GM23338 (cell line): Measurements from ENCODE around the gene PIP. TPM values are rescaled to one million over a fixed set of nuclear protein-coding genes. Genes with fewer than 3 reads are reported as not detected.
"Not testable (repeated sequence)": the region's sequence is repeated elsewhere in the genome, so short reads cannot be mapped to it uniquely, and the experiment has no call there.

Experiments used
- ATAC-seq: fragments of 200-7000 bp; cut with Tn5 transposase; 3 replicates; pipeline ENCODE4 v1.9.1; 2020
- DNase-seq: peaks from one replicate; pipeline ENCODE4 v3.0.0-alpha.2; 2015; ENCODE audit warnings: low spot score
- H2AFZ ChIP-seq: fragments of 200-600 bp; sonication (generic); 2 replicates; pipeline ENCODE4 v1.8.0; 2016; ENCODE audit warnings: antibody characterized with exemption, mild to moderate bottlenecking, moderate library complexity
- H3F3A ChIP-seq: fragments of 200-600 bp; sonication (generic); replicated peaks from 2 replicates; pipeline ENCODE4 v1.8.0; 2017; ENCODE audit warnings: antibody characterized with exemption, mixed run types, low read depth
- H3K27ac ChIP-seq: fragments of 200-600 bp; sonication (generic); 2 replicates; pipeline ENCODE4 v1.6.1; 2016; ENCODE audit warnings: low read depth
- H3K27me3 ChIP-seq: fragments of 200-600 bp; sonication (generic); 2 replicates; pipeline ENCODE4 v1.8.0; 2016; ENCODE audit warnings: mild to moderate bottlenecking, mixed run types, moderate library complexity; ENCODE audit not compliant: insufficient read depth
- H3K36me3 ChIP-seq: fragments of 200-600 bp; sonication (generic); 2 replicates; pipeline ENCODE4 v1.8.0; 2016; ENCODE audit warnings: mild to moderate bottlenecking; ENCODE audit not compliant: insufficient read depth
- H3K4me1 ChIP-seq: fragments of 200-600 bp; sonication (generic); 2 replicates; pipeline ENCODE4 v1.8.0; 2016; ENCODE audit warnings: mild to moderate bottlenecking, moderate library complexity; ENCODE audit not compliant: insufficient read depth
- H3K4me2 ChIP-seq: fragments of 200-600 bp; sonication (generic); 2 replicates; pipeline ENCODE4 v1.7.1; 2017; ENCODE audit warnings: mixed run types
- H3K4me3 ChIP-seq: fragments of 200-600 bp; sonication (generic); 2 replicates; pipeline ENCODE4 v1.6.1; 2016; ENCODE audit warnings: mixed run types
- H3K79me2 ChIP-seq: fragments of 200-600 bp; sonication (generic); replicated peaks from 2 replicates; pipeline ENCODE4 v1.8.0; 2017; ENCODE audit warnings: mild to moderate bottlenecking; ENCODE audit not compliant: insufficient read depth
- H3K9me2 ChIP-seq: fragments of 200-600 bp; sonication (generic); 2 replicates; pipeline ENCODE4 v1.8.0; 2017; ENCODE audit not compliant: insufficient read depth
- H4K20me1 ChIP-seq: fragments of 200-600 bp; sonication (generic); replicated peaks from 2 replicates; pipeline ENCODE4 v1.8.0; 2017; ENCODE audit warnings: mild to moderate bottlenecking; ENCODE audit not compliant: insufficient read depth
- H3K27ac Mint-ChIP-seq: 2 replicates; pipeline ENCODE4 v1.8.0; 2020; ENCODE audit warnings: inconsistent platforms, mild to moderate bottlenecking, moderate library complexity, mixed read lengths
- H3K27me3 Mint-ChIP-seq: 3 replicates; pipeline ENCODE4 v1.8.0; 2022; ENCODE audit warnings: low read depth, mild to moderate bottlenecking, moderate library complexity, mixed read lengths, inconsistent platforms; ENCODE audit not compliant: insufficient read depth, poor library complexity
- H3K36me3 Mint-ChIP-seq: 3 replicates; pipeline ENCODE4 v1.8.0; 2021; ENCODE audit warnings: low read depth, mild to moderate bottlenecking, inconsistent platforms, moderate library complexity, mixed read lengths
- H3K4me1 Mint-ChIP-seq: 3 replicates; pipeline ENCODE4 v1.8.0; 2020; ENCODE audit warnings: mild to moderate bottlenecking, inconsistent platforms, mixed read lengths
- H3K4me3 Mint-ChIP-seq: 3 replicates; pipeline ENCODE4 v1.8.0; 2021; ENCODE audit warnings: moderate library complexity, mild to moderate bottlenecking, inconsistent platforms, mixed read lengths
- H3K9me3 Mint-ChIP-seq: 3 replicates; pipeline ENCODE4 v1.8.0; 2020; ENCODE audit warnings: moderate library complexity, mild to moderate bottlenecking, inconsistent platforms, mixed read lengths
- ETS1 ChIP-seq: IDR thresholded peaks from 2 replicates; pipeline ENCODE4 v1.6.1; 2016; ENCODE audit warnings: antibody characterized with exemption
- JUNB ChIP-seq: IDR thresholded peaks from one replicate; pipeline ENCODE4 v1.6.1; 2016; ENCODE audit warnings: antibody characterized with exemption; ENCODE audit not compliant: unreplicated experiment
- NANOG ChIP-seq: IDR thresholded peaks from 2 replicates; pipeline ENCODE4 v1.6.1; 2016; ENCODE audit warnings: antibody characterized with exemption, borderline replicate concordance
- POLR2AphosphoS5 ChIP-seq: IDR thresholded peaks from 2 replicates; pipeline ENCODE4 v1.6.1; 2016; ENCODE audit warnings: antibody characterized with exemption, low read depth
- STAT1 ChIP-seq: IDR thresholded peaks from one replicate; pipeline ENCODE4 v1.6.1; 2016; ENCODE audit warnings: antibody characterized with exemption; ENCODE audit not compliant: unreplicated experiment
- ZNF331 ChIP-seq: fragments of 250-450 bp; sonication (Bioruptor Pico); IDR thresholded peaks from 2 replicates; pipeline ENCODE4 v1.5.0; 2020; ENCODE audit warnings: low read depth, mild to moderate bottlenecking, moderate library complexity
- polyA plus RNA-seq: library from polyadenylated mRNA; unstranded; fragments of >200 nt; fragmentation: Nextera tagmentation; extraction: Ambion mirVana; gene quantifications from 2 replicates; pipeline ENCODE4 v1.2.1, GENCODE V29; 2016
- total RNA-seq: library from RNA; depleted of rRNA; stranded (reverse); fragments of >200 nt; shearing (Covaris generic); gene quantifications from 2 replicates; pipeline ENCODE4 v1.2.3, GENCODE V29; 2014
- TF ChIP-seq, protein P1 (sequence below): fragments of 250-450 bp; sonication (Bioruptor Pico); IDR thresholded peaks from 2 replicates; pipeline ENCODE4 v1.5.0; 2020; ENCODE audit warnings: mild to moderate bottlenecking, moderate library complexity
- TF ChIP-seq, protein P2 (sequence below), 2 experiments: fragments of 200-600 bp in 1 of 2; sonication (generic) in 1 of 2; conservative IDR thresholded peaks; 2 replicates each; pipeline versions ENCODE4 v1.5.1 to v1.6.1; 2016 to 2017; ENCODE audit warnings: antibody characterized with exemption in 2 of 2, low read depth in 2 of 2, mild to moderate bottlenecking in 2 of 2, moderate library complexity in 1 of 2

Gene PIP
- total and polyA plus RNA-seq, 2 experiments from 2014 or later: not detected

DNA sequence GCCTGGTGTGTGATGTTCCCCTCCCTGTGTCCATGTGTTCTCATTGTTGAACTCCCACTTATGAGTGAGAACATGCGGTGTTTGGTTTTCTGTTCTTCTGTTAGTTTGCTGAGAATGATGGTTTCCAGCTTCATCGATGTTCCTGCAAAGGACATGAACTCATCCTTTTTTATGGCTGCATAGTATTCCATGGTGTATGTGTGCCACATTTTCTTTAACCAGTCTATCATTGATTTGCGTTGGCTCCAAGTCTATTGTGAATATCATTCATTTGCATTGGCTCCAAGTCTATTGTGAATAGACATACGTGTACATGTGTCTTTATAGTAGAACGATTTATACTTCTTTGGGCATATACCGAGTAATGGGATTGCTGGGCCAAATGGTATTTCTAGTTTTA, 18.8 kb downstream of the PIP start:
- H3K4me1 Mint-ChIP-seq, ATAC-seq, H2AFZ ChIP-seq, H3K27me3 Mint-ChIP-seq, H3K4me3 ChIP-seq, DNase-seq, H3K27ac Mint-ChIP-seq, H3K27me3 ChIP-seq, H3K4me3 Mint-ChIP-seq, H3F3A ChIP-seq, H3K36me3 ChIP-seq, H3K36me3 Mint-ChIP-seq, H3K79me2 ChIP-seq, H3K27ac ChIP-seq, H3K4me2 ChIP-seq, H3K4me1 ChIP-seq, H4K20me1 ChIP-seq: not testable (repeated sequence)
- peaks cover 13% of the 10 kb centered on the region; the same call in 1 of the 2 replicates for H3K9me2 ChIP-seq
- peaks cover 15% of the 10 kb centered on the region for H3K9me3 Mint-ChIP-seq

DNA sequence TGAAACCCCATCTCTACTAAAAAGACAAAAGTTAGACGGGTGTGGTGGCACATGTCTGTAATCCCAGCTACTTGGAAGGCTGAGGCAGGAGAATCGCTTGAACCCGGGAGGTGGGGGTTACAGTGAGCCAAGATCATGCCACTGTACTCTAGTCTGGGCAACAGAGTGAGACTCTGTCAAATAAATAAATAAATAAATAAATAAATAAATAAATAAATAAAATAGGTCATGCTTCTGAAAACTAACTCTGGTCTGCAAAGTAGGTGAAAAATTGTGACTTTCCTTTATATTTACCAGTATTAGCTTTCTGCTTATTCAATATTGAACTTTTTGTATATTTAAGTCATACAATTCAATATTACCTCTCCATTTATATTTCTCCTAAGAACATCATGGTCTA, 26.7 kb downstream of the PIP start:
- not testable (repeated sequence) for H3K4me1 Mint-ChIP-seq, H3K27ac ChIP-seq, H3F3A ChIP-seq, H2AFZ ChIP-seq, H3K36me3 ChIP-seq, H3K79me2 ChIP-seq, H3K9me2 ChIP-seq, H3K4me2 ChIP-seq, H3K4me3 Mint-ChIP-seq, ATAC-seq, H3K27ac Mint-ChIP-seq, H3K4me1 ChIP-seq, DNase-seq, H3K27me3 Mint-ChIP-seq, H4K20me1 ChIP-seq, H3K4me3 ChIP-seq, H3K27me3 ChIP-seq, H3K36me3 Mint-ChIP-seq
- peaks cover 11% of the 10 kb centered on the region; the same call in 2 of the 3 replicates for H3K9me3 Mint-ChIP-seq

DNA sequence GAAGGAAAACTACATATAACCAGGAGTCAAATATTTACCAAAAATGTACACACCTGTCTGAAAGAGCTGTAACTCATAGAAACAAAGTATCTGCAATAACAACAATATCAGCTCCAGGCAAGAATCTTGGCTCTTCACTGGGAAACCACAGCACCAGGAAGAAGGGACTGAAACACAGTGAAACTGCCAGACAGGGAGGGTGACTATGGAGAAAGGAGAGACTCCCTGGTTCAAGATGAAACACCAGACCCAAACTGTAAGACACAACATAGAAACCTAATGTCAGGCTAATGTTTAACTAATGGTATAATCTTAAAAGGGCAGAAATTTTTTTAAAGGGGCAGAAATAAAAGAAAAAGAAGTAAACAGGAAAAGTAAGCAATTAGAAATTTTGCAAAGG, 39.8 kb downstream of the PIP start:
- Mint-ChIP-seq H3K27ac (no peak overlapping the region), H3K36me3 (peaks cover 6% of the 10 kb centered on the region; the same call in 2 of the 3 replicates), H3K9me3 (peaks cover 22% of the 10 kb centered on the region), H3K27me3 (peaks cover 3% of the 10 kb centered on the region), H3K4me3 (no peak overlapping the region), H3K4me1 (no peaks in the 10 kb centered on the region)
- H3K9me2 ChIP-seq: no peaks in the 10 kb centered on the region
- H3K4me3 ChIP-seq: no peak overlapping the region
- H2AFZ ChIP-seq: no peak overlapping the region
- H3K27ac ChIP-seq: no peak overlapping the region
- no peaks in the 10 kb centered on the region for H4K20me1 ChIP-seq
- H3K36me3 ChIP-seq: 0 out of 2 replicates have a peak, but pooled peaks cover 3% of the 10 kb centered on the region
- no peaks in the 10 kb centered on the region for H3K4me1 ChIP-seq
- no peaks in the 10 kb centered on the region for H3K79me2 ChIP-seq
- H3F3A ChIP-seq: no peaks in the 10 kb centered on the region
- no peak for ATAC-seq
- no peaks in the 10 kb centered on the region for H3K27me3 ChIP-seq
- no peak for DNase-seq
- no peak overlapping the region for H3K4me2 ChIP-seq
- TF ChIP-seq ETS1 (no peak), JUNB (no peak), POLR2AphosphoS5 (no peak), STAT1 (no peak), ZNF331 (CRISPR knock-in tag) (no peak), NANOG (no peak)
- TF ChIP-seq, protein P1, sequence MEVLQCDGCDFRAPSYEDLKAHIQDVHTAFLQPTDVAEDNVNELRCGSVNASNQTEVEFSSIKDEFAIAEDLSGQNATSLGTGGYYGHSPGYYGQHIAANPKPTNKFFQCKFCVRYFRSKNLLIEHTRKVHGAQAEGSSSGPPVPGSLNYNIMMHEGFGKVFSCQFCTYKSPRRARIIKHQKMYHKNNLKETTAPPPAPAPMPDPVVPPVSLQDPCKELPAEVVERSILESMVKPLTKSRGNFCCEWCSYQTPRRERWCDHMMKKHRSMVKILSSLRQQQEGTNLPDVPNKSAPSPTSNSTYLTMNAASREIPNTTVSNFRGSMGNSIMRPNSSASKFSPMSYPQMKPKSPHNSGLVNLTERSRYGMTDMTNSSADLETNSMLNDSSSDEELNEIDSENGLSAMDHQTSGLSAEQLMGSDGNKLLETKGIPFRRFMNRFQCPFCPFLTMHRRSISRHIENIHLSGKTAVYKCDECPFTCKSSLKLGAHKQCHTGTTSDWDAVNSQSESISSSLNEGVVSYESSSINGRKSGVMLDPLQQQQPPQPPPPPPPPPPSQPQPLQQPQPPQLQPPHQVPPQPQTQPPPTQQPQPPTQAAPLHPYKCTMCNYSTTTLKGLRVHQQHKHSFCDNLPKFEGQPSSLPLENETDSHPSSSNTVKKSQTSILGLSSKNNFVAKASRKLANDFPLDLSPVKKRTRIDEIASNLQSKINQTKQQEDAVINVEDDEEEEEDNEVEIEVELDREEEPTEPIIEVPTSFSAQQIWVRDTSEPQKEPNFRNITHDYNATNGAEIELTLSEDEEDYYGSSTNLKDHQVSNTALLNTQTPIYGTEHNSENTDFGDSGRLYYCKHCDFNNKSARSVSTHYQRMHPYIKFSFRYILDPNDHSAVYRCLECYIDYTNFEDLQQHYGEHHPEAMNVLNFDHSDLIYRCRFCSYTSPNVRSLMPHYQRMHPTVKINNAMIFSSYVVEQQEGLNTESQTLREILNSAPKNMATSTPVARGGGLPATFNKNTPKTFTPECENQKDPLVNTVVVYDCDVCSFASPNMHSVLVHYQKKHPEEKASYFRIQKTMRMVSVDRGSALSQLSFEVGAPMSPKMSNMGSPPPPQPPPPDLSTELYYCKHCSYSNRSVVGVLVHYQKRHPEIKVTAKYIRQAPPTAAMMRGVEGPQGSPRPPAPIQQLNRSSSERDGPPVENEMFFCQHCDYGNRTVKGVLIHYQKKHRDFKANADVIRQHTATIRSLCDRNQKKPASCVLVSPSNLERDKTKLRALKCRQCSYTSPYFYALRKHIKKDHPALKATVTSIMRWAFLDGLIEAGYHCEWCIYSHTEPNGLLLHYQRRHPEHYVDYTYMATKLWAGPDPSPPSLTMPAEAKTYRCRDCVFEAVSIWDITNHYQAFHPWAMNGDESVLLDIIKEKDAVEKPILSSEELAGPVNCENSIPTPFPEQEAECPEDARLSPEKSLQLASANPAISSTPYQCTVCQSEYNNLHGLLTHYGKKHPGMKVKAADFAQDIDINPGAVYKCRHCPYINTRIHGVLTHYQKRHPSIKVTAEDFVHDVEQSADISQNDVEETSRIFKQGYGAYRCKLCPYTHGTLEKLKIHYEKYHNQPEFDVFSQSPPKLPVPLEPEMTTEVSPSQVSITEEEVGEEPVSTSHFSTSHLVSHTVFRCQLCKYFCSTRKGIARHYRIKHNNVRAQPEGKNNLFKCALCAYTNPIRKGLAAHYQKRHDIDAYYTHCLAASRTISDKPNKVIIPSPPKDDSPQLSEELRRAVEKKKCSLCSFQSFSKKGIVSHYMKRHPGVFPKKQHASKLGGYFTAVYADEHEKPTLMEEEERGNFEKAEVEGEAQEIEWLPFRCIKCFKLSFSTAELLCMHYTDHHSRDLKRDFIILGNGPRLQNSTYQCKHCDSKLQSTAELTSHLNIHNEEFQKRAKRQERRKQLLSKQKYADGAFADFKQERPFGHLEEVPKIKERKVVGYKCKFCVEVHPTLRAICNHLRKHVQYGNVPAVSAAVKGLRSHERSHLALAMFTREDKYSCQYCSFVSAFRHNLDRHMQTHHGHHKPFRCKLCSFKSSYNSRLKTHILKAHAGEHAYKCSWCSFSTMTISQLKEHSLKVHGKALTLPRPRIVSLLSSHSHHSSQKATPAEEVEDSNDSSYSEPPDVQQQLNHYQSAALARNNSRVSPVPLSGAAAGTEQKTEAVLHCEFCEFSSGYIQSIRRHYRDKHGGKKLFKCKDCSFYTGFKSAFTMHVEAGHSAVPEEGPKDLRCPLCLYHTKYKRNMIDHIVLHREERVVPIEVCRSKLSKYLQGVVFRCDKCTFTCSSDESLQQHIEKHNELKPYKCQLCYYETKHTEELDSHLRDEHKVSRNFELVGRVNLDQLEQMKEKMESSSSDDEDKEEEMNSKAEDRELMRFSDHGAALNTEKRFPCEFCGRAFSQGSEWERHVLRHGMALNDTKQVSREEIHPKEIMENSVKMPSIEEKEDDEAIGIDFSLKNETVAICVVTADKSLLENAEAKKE (CRISPR knock-in tag): no peak
- TF ChIP-seq, protein P2, sequence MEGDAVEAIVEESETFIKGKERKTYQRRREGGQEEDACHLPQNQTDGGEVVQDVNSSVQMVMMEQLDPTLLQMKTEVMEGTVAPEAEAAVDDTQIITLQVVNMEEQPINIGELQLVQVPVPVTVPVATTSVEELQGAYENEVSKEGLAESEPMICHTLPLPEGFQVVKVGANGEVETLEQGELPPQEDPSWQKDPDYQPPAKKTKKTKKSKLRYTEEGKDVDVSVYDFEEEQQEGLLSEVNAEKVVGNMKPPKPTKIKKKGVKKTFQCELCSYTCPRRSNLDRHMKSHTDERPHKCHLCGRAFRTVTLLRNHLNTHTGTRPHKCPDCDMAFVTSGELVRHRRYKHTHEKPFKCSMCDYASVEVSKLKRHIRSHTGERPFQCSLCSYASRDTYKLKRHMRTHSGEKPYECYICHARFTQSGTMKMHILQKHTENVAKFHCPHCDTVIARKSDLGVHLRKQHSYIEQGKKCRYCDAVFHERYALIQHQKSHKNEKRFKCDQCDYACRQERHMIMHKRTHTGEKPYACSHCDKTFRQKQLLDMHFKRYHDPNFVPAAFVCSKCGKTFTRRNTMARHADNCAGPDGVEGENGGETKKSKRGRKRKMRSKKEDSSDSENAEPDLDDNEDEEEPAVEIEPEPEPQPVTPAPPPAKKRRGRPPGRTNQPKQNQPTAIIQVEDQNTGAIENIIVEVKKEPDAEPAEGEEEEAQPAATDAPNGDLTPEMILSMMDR (conservative IDR thresholded peaks at IDR 0.05; ENCODE audit: low read depth in 2 of 2): no peak
